ENCODE measurements around the gene DPP4.

- no peak for TF ChIP-seq EZH2 (IDR thresholded peaks at IDR 0.05; ENCODE audit: borderline replicate concordance, insufficient read depth, low read length, poor library complexity, severe bottlenecking)
- no peak for TF ChIP-seq CTCF (IDR thresholded peaks at IDR 0.05; ENCODE audit: poor library complexity, severe bottlenecking)
- TF ChIP-seq POLR2AphosphoS5 (IDR thresholded peaks at IDR 0.05), result no peak
- no peak for TF ChIP-seq SMC3 (conservative IDR thresholded peaks at IDR 0.05; ENCODE audit: poor library complexity)
- no peak for TF ChIP-seq EP300 (conservative IDR thresholded peaks at IDR 0.05; ENCODE audit: poor library complexity, severe bottlenecking)
- TF ChIP-seq, protein P1, sequence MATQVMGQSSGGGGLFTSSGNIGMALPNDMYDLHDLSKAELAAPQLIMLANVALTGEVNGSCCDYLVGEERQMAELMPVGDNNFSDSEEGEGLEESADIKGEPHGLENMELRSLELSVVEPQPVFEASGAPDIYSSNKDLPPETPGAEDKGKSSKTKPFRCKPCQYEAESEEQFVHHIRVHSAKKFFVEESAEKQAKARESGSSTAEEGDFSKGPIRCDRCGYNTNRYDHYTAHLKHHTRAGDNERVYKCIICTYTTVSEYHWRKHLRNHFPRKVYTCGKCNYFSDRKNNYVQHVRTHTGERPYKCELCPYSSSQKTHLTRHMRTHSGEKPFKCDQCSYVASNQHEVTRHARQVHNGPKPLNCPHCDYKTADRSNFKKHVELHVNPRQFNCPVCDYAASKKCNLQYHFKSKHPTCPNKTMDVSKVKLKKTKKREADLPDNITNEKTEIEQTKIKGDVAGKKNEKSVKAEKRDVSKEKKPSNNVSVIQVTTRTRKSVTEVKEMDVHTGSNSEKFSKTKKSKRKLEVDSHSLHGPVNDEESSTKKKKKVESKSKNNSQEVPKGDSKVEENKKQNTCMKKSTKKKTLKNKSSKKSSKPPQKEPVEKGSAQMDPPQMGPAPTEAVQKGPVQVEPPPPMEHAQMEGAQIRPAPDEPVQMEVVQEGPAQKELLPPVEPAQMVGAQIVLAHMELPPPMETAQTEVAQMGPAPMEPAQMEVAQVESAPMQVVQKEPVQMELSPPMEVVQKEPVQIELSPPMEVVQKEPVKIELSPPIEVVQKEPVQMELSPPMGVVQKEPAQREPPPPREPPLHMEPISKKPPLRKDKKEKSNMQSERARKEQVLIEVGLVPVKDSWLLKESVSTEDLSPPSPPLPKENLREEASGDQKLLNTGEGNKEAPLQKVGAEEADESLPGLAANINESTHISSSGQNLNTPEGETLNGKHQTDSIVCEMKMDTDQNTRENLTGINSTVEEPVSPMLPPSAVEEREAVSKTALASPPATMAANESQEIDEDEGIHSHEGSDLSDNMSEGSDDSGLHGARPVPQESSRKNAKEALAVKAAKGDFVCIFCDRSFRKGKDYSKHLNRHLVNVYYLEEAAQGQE (IDR thresholded peaks at IDR 0.05; ENCODE audit: borderline replicate concordance), result no peak
- no peak for TF ChIP-seq RAD21 (conservative IDR thresholded peaks at IDR 0.05)
- no peak for TF ChIP-seq TAF1 (IDR thresholded peaks at IDR 0.05; ENCODE audit: low read depth)
Observed at GRCh38 chr2:162103443-162104009, 29.5 kb upstream of the DPP4 start.

Measured in neural cell (in vitro differentiated cells).